Activated T-helper 2 cell treated with anti-CD3 and anti-CD28 coated beads, Interferon-gamma antibody, Interleukin-2, Interleukin-4, amounts not matched to agents 10 μg/mL and 5 μg/mL and 100 μg/mL, durations not matched to agents 14 hours and 24 hours and 36 hours (primary cell): ENCODE measurements around the gene PLD2. TPM values are rescaled to one million over a fixed set of nuclear protein-coding genes. Genes with fewer than 3 reads are reported as not detected.

Experiments used
- DNase-seq: peaks from one replicate; pipeline ENCODE4 v3.0.0; 2021; ENCODE audit warnings: low spot score
- H3K27ac Mint-ChIP-seq: one replicate; pipeline ENCODE4 v1.8.0; 2021; ENCODE audit warnings: mixed read lengths
- H3K27me3 Mint-ChIP-seq: one replicate; pipeline ENCODE4 v1.8.0; 2021; ENCODE audit warnings: low read depth, mixed read lengths
- H3K36me3 Mint-ChIP-seq: one replicate; pipeline ENCODE4 v1.8.0; 2021; ENCODE audit warnings: low read depth, mixed read lengths
- H3K4me1 Mint-ChIP-seq: one replicate; pipeline ENCODE4 v1.8.0; 2021; ENCODE audit warnings: low read depth, mixed read lengths
- H3K4me3 Mint-ChIP-seq: one replicate; pipeline ENCODE4 v1.8.0; 2021; ENCODE audit warnings: low read depth, mild to moderate bottlenecking, moderate library complexity, mixed read lengths
- H3K9me3 Mint-ChIP-seq: one replicate; pipeline ENCODE4 v1.8.0; 2021; ENCODE audit warnings: mixed read lengths
- intact Hi-C: fragments of 100-400 bp; cut with micrococcal nuclease; formaldehyde crosslinking; loops from one replicate; pipeline ENCODE4 v1.15.1; 2023
- total RNA-seq: library from RNA; stranded (reverse); gene quantifications from 2 replicates; pipeline ENCODE4 v1.2.3, GENCODE V29; 2022

PLD2 gene
- total RNA-seq, 1 donor from 2014 or later, result 26.6 TPM

DNA sequence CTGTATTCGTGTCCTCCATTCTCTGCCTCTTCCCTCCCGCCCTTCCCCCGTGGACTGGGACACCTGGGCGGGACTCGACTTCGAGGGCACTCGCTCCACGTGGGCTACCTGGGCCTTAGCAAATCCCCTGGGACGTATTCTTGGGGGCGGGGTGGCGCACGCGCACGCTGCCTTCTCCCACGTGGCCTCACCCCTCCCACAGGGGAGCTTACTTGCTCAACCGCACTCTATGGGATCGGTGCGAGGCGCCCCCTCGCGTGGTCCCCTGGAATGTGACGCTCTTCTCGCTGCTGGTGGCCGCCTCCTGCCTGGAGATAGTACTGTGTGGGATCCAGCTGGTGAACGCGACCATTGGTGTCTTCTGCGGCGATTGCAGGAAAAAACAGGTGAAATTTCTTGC is 24.3 kb upstream of the PLD2 start:
- peaks cover 62% of the 10 kb centered on the region for H3K27me3 Mint-ChIP-seq

DNA sequence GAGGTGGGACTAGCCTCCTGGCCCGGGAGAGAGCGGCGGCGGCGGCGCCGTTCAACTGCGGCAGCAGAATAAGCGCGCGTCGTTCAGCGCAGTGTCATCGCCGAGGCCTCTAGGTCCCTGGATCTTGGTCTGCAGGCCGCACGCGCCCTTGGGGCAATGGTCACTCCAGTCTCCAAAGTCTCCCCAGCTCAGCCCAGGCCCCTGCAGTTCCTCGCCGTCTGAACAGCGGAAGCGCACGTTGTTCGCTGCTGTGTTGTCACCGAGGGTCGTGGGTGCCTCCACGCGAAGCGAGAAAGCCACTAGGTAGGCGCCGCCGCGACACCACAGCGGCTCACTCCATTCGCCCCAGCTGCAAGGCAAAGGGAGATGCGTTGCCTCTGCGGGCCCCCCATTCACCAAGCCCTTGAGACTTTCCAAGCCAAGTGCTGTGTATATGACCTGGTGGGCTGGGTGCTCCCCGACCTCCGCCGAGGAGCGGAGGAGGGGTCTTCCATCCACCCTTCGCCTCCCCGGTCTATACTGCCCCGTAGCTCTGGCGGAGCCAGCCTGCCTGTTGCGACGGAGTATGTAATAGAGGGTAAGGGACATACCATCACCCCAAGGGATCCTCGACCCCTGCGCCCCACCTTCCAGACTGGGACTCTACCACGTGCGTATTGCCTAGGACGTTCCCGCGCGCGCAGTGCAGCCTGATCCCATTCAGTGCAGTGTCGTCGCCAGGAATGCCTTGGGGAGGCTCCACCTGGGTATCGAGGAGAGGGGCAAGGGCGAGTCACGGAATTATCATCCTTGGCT is 21.4 kb upstream of the PLD2 start:
- H3K36me3 Mint-ChIP-seq, result no peaks in the 10 kb centered on the region
- H3K9me3 Mint-ChIP-seq, result no peaks in the 10 kb centered on the region
- H3K27me3 Mint-ChIP-seq, result peaks cover 62% of the 10 kb centered on the region
- no peak overlapping the region for H3K27ac Mint-ChIP-seq
- intact Hi-C loops, result loop anchor here (2.0 kb wide), 1 partner anchor 103 kb away; no protein-coding TSS in a partner anchor
- H3K4me3 Mint-ChIP-seq, result no peak overlapping the region
- no peak for DNase-seq
- peaks cover 15% of the 10 kb centered on the region for H3K4me1 Mint-ChIP-seq

More for the DNA sequence above, 24.3 kb upstream of the PLD2 start:
- H3K36me3 Mint-ChIP-seq, result no peaks in the 10 kb centered on the region
- no peak overlapping the region for H3K27ac Mint-ChIP-seq
- DNase-seq, result no peak
- intact Hi-C loops, result no loop called here
- H3K4me3 Mint-ChIP-seq, result no peak overlapping the region
- peaks cover 15% of the 10 kb centered on the region for H3K4me1 Mint-ChIP-seq
- H3K9me3 Mint-ChIP-seq, result no peaks in the 10 kb centered on the region

DNA sequence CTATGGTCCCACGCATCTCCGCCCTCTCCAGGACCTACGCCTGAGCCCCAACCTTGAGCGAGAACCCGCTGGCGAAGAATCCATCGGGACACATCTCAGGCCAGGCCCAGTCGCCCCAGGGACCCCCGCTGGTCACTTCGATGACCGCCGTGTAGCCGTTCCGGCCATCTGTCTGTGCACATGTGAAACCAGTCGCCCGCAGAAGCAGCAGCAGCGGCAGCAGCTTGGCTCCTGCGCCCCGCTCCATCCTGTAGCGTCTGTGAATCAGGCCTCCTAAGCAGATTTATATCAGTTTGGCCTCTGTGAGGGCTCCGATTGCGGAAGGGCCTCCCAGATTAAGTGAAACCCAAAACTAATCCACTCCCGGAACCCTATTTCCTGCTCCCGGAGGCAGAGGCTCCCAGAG is 20.8 kb upstream of the PLD2 start, which contains the start of gene VMO1:
TSS of gene VMO1 (minus strand) at position 259 of the 406 bp plus-strand sequence. CDS start at position 247, 12 bp downstream.
- no peak within 1 kb of the TSS for H3K4me3 Mint-ChIP-seq
- H3K27ac Mint-ChIP-seq, result no peak within 1 kb of the TSS
- peaks cover 19% of the 10 kb centered on the region for H3K4me1 Mint-ChIP-seq
- intact Hi-C loops, result loop anchor here (2.0 kb wide), 1 partner anchor 103 kb away; no protein-coding TSS in a partner anchor
- no peaks in the 10 kb centered on the region for H3K36me3 Mint-ChIP-seq
- DNase-seq, result no peak
- H3K9me3 Mint-ChIP-seq, result no peaks in the 10 kb centered on the region
- peaks cover 58% of the 10 kb centered on the region for H3K27me3 Mint-ChIP-seq

DNA sequence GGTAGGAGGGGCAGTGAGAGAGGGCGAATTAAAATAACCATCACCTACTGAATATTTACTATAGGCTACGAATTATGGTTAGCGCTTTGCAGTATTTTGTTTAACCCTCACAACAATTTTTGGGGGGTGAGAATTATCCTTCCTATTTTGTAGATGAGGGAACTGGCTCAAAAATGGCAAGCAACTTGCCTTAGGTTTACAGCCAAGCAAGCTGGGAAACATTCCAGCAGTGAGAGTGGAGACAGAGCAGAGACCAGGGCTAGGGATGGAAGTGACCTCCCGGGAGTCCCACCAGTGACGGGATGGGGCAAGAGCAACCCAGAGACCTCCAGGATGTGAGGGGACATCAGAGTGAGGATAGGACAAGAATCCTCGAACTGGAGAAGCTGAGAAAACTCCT is 20.4 kb upstream of the PLD2 start:
- intact Hi-C loops, result loop anchor here (2.0 kb wide), 1 partner anchor 102 kb away; no protein-coding TSS in a partner anchor
- Mint-ChIP-seq H3K27ac (no peak overlapping the region), H3K4me3 (no peak overlapping the region), H3K9me3 (no peaks in the 10 kb centered on the region), H3K36me3 (no peaks in the 10 kb centered on the region), H3K27me3 (peaks cover 58% of the 10 kb centered on the region), H3K4me1 (peaks cover 21% of the 10 kb centered on the region)
- DNase-seq, result no peak

DNA sequence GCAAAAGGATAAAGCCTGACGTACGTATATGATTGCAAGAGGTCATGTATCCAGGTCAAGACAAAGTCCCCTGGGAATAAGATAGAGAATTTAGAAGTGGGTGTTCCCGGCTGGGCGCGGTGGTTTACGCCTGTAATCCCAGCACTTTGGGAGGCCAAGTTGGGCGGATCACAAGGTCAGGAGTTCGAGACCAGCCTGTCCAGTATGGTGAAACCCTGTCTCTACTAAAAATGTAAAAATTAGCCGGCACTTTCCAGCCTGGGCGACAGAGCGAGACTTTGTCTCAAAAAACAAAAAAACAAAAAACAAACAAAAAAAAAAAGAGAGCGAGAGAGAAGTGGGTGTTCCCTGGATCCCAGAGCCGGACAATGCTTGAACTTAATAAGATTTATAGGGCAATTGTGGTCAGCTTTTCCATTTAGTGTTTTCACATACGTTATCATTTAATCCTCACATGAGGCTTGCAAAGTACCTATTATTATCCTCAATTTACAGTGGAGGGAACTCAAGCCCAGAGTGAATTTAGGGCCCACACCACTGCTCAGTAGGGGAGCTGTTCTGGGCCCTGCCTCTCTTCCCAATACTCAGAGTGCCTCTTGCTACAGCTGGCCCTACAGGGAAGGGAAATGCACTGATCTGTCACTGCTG is 18.7 kb upstream of the PLD2 start:
- no peaks in the 10 kb centered on the region for H3K9me3 Mint-ChIP-seq
- no peak overlapping the region for H3K27ac Mint-ChIP-seq
- no peak for DNase-seq
- H3K27me3 Mint-ChIP-seq, result peaks cover 51% of the 10 kb centered on the region
- no peaks in the 10 kb centered on the region for H3K36me3 Mint-ChIP-seq
- peak overlapping the region; percentile 51 for H3K4me3 Mint-ChIP-seq
- intact Hi-C loops, result no loop called here
- H3K4me1 Mint-ChIP-seq, result peaks cover 21% of the 10 kb centered on the region

DNA sequence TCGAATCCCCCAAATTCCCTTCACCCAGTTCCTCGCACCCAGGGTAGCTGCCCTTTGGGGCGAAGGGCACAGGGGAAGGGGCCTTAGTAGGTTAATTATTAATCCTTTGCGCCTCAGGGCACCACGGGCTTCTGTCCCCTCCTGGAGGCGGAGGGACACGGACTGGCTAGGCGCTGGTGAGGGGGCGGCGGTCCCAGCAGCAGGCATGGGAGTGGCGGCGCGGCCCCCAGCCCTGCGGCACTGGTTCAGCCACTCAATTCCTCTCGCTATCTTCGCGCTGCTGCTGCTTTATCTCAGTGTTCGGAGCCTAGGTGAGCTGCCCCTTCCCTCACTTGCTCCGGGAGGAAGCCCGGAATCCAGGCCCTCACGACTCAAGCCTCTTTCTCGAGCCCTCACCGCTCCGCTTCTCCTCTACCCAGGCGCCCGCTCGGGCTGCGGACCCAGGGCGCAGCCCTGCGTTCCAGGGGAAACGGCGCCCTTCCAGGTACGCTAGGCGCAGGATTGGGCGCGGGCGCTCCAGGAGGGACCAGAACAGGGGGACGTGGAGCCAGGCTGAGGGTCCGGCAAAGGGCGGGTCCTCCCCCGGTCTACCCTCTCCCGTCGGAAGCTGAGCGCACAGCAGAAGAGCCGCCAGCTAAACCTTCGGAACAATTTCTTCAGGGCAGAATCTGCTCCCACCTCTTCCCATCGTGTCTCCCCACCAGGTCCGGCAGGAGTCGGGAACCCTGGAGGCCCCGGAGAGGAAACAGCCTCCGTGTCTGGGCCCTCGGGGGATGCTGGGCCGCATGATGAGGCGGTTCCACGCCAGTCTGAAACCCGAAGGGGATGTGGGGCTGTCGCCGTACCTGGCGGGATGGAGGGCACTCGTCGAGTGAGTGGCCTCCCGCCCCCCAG is 17.9 kb upstream of the PLD2 start, which contains the start of gene GLTPD2:
TSS of gene GLTPD2 (plus strand) at position 158 of the 894 bp plus-strand sequence. CDS start at position 206, 48 bp downstream.
- Mint-ChIP-seq H3K36me3 (no peaks in the 10 kb centered on the region), H3K27me3 (peaks cover 46% of the 10 kb centered on the region), H3K4me3 (peak within 1 kb of the TSS; percentile 78), H3K4me1 (peaks cover 21% of the 10 kb centered on the region), H3K9me3 (no peaks in the 10 kb centered on the region), H3K27ac (no peak within 1 kb of the TSS)
- no peak for DNase-seq
- intact Hi-C loops, result no loop called here

DNA sequence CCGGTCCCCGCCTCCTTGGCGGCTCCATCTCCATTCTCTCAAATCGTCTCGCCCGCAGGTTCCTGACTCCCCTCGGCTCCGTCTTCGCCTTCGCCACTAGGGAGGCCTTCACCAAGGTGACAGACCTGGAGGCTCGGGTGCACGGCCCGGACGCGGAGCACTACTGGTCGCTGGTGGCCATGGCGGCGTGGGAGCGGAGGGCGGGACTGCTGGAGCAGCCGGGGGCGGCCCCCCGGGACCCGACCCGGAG is 17.3 kb upstream of the PLD2 start:
- no peaks in the 10 kb centered on the region for H3K36me3 Mint-ChIP-seq
- H3K9me3 Mint-ChIP-seq, result no peaks in the 10 kb centered on the region
- no peak for DNase-seq
- peaks cover 21% of the 10 kb centered on the region for H3K4me1 Mint-ChIP-seq
- intact Hi-C loops, result no loop called here
- peak overlapping the region; percentile 78 for H3K4me3 Mint-ChIP-seq
- H3K27ac Mint-ChIP-seq, result no peak overlapping the region
- peaks cover 40% of the 10 kb centered on the region for H3K27me3 Mint-ChIP-seq

DNA sequence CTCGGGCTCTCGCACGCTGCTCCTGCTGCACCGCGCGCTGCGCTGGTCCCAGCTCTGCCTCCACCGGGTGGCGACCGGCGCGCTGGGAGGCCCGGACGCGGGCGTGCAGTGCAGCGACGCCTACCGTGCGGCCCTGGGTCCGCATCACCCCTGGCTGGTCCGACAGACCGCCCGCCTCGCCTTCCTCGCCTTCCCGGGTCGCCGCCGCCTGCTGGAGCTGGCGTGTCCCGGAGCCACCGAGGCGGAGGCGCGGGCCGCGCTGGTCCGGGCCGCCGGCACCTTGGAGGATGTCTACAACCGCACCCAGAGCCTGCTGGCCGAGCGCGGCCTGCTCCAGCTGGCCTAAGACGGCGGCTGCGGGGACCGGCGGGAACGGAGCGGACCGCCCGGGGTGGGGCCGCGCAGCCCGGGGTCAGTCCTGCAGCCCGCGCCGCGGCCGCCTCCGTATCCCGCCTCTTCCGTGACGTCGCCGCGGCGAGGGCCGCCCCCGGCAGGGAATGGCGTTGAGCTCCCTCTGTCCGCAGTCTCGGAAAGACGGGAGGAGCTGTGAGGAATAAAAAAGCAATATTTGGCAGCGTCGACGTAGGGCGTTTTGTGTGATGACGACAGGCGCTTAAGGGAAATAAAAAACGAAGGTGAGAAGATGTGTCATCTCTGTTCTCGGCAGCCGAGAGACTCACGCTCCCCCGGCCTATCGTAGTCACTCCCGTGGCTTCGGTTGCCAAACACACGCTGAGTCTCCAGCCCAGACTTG is 16.8 kb upstream of the PLD2 start:
- Mint-ChIP-seq H3K4me1 (peaks cover 21% of the 10 kb centered on the region), H3K27ac (peak overlapping the region; percentile 94), H3K27me3 (peaks cover 39% of the 10 kb centered on the region), H3K9me3 (no peaks in the 10 kb centered on the region), H3K4me3 (peak overlapping the region; percentile 90), H3K36me3 (no peaks in the 10 kb centered on the region)
- intact Hi-C loops, result loop anchor here (1.0 to 10.0 kb wide), 4 partner anchors 59 to 225 kb away; partner anchors contain the start of genes ARRB2, GGT6 and MED11
- peak; percentile 82 for DNase-seq

DNA sequence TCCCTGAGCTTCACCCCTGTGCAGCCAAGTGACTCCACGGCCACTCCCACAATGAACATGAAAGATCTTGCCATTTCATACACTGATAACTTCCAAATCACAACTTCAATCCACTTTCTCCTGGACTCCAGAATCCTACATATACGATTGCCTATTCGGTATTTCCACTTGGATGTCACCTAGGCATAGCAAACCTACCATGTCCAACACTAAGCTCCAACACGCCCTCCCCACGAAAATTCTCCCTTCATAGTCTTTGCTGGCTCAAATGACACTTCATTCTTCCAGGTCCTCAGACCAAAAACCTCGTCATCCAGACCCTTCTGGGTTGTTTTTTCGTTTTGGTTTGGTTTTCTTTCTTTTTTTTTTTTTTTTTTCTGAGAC is 16.3 kb upstream of the PLD2 start:
- H3K27ac Mint-ChIP-seq, result peak overlapping the region; percentile 94
- peak overlapping the region; percentile 90 for H3K4me3 Mint-ChIP-seq
- H3K4me1 Mint-ChIP-seq, result peaks cover 20% of the 10 kb centered on the region
- intact Hi-C loops, result loop anchor here (1.0 to 10.0 kb wide), 4 partner anchors 60 to 226 kb away; partner anchors contain the start of genes ARRB2, GGT6 and MED11
- DNase-seq, result no peak
- H3K27me3 Mint-ChIP-seq, result peaks cover 33% of the 10 kb centered on the region
- H3K36me3 Mint-ChIP-seq, result no peaks in the 10 kb centered on the region
- no peaks in the 10 kb centered on the region for H3K9me3 Mint-ChIP-seq

DNA sequence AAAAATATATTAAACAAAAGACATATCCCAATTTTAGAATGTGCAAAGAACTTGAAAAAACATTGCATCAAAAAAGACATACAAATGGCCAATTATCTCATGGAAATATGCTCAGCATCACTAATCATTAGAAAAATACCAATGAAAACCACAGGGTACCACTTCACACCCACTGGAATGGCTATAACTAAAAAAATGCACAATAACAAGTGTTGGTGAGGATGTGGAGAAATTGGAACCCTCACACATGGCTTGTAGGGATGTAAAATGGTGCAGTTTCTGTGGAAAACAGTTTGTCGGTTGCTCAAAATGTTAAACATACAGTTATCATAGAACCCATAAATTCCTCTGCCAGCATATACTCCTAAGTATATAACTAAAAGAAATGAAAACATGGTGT is 11.8 kb upstream of the PLD2 start:
- intact Hi-C loops, result loop anchor here (10.0 kb wide), 1 partner anchor 230 kb away; the partner anchor contains the start of gene GGT6
- peaks cover 2% of the 10 kb centered on the region for H3K27me3 Mint-ChIP-seq
- H3K27ac Mint-ChIP-seq, result no peak overlapping the region
- H3K4me1 Mint-ChIP-seq, result peaks cover 11% of the 10 kb centered on the region
- no peak for DNase-seq
- H3K4me3 Mint-ChIP-seq, result no peak overlapping the region
- H3K9me3 Mint-ChIP-seq, result no peaks in the 10 kb centered on the region
- peaks cover 23% of the 10 kb centered on the region for H3K36me3 Mint-ChIP-seq

DNA sequence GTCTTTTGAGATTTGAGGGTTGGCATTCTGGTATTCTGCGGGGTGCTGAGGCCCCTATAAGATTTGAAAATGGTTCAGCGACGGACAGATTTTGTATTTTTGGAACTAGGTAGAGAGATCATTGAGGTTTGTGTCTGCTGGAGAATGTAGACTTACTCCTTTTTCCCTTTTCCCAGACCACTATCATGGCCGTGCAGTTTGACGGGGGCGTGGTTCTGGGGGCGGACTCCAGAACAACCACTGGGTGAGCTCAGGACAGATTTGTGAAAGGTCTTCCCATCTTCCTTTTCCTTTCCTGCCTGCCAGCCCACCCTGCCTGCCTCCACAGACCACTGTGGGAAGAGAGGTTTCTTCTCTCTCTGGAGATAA is 10.4 kb upstream of the PLD2 start:
- no peaks in the 10 kb centered on the region for H3K9me3 Mint-ChIP-seq
- peaks cover 27% of the 10 kb centered on the region for H3K36me3 Mint-ChIP-seq
- H3K4me3 Mint-ChIP-seq, result peak overlapping the region; percentile 100
- no peak for DNase-seq
- H3K27ac Mint-ChIP-seq, result peak overlapping the region; percentile 95
- peaks cover 9% of the 10 kb centered on the region for H3K4me1 Mint-ChIP-seq
- H3K27me3 Mint-ChIP-seq, result peaks cover 2% of the 10 kb centered on the region
- intact Hi-C loops, result loop anchor here (2.0 to 10.0 kb wide), 2 partner anchors 36 to 232 kb away; partner anchors contain the start of genes GGT6 and MINK1
